NK-92 (cell line): Measurements from ENCODE around the gene RAB42.

Experiments
- DNase-seq: peaks from one replicate; lab custom pipeline; 2025; ENCODE audit not compliant: unreplicated experiment; lab: John Stamatoyannopoulos, UW

RAB42 gene

DNA sequence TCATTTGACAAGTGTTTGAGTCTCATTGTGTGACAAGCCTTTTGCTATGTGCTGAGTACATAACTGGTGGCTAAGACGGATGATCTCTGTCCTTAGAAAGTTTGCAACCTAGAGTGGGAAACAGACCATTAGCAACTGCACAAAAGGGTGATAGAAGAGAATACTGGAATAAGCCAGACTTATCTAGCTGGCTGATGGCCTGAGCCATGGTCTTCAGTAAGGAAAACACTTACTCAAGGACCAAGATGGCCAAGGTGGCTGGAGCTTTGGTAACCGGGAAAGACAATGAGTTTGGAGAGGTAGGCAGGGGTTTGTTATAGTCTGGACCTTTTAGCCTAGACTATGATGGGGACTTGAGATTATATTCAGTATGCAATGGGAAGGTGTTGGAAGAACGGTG is 52.4 kb downstream of the RAB42 start:
- no peak for DNase-seq
